ENCODE data around the gene MAGI1.

Gene MAGI1

GRCh38 chr3:65659396-65659795 lies 379.3 kb downstream of the MAGI1 start:
- TF ChIP-seq CSRNP3 (CRISPR knock-in tag; IDR thresholded peaks at IDR 0.05): no peak
- no peak for TF ChIP-seq POU6F1 (CRISPR knock-in tag; IDR thresholded peaks at IDR 0.05; ENCODE audit: borderline replicate concordance, low read depth)
- TF ChIP-seq RARB (CRISPR knock-in tag; IDR thresholded peaks at IDR 0.05): no peak
- no peak for TF ChIP-seq OSR1 (CRISPR knock-in tag; IDR thresholded peaks at IDR 0.05)
- TF ChIP-seq ZC3H10 (CRISPR knock-in tag; IDR thresholded peaks at IDR 0.05): no peak
- TF ChIP-seq ZNF565 (CRISPR knock-in tag; conservative IDR thresholded peaks at IDR 0.05; ENCODE audit: low read depth): no peak
- TF ChIP-seq PATZ1 (CRISPR knock-in tag; IDR thresholded peaks at IDR 0.05; ENCODE audit: borderline replicate concordance): no peak
- no peak for TF ChIP-seq TCF4 (CRISPR knock-in tag; IDR thresholded peaks at IDR 0.05; ENCODE audit: borderline replicate concordance)
- no peak for TF ChIP-seq ESRRG (CRISPR knock-in tag; IDR thresholded peaks at IDR 0.05)
- TF ChIP-seq TOX (CRISPR knock-in tag; IDR thresholded peaks at IDR 0.05; ENCODE audit: borderline replicate concordance): no peak
- no peak for TF ChIP-seq CSDC2 (CRISPR knock-in tag; IDR thresholded peaks at IDR 0.05)
- TF ChIP-seq ZNF8 (CRISPR knock-in tag; IDR thresholded peaks at IDR 0.05): no peak
- TF ChIP-seq ZNF70 (CRISPR knock-in tag; IDR thresholded peaks at IDR 0.05): no peak
- no peak for TF ChIP-seq SNAI2 (CRISPR knock-in tag; IDR thresholded peaks at IDR 0.05)

GRCh38 chr3:65658401-65658800 lies 380.3 kb downstream of the MAGI1 start:
- TF ChIP-seq ZNF565 (CRISPR knock-in tag; conservative IDR thresholded peaks at IDR 0.05; ENCODE audit: low read depth) (no peak), TOX (CRISPR knock-in tag; IDR thresholded peaks at IDR 0.05; ENCODE audit: borderline replicate concordance) (no peak), CSRNP3 (CRISPR knock-in tag; IDR thresholded peaks at IDR 0.05) (no peak), CSDC2 (CRISPR knock-in tag; IDR thresholded peaks at IDR 0.05) (no peak), ARNTL (CRISPR knock-in tag; IDR thresholded peaks at IDR 0.05; ENCODE audit: borderline replicate concordance, low read depth) (no peak), CREB5 (CRISPR knock-in tag; IDR thresholded peaks at IDR 0.05; ENCODE audit: low read depth) (no peak), ZFP3 (CRISPR knock-in tag; IDR thresholded peaks at IDR 0.05) (no peak), ZNF70 (CRISPR knock-in tag; IDR thresholded peaks at IDR 0.05) (no peak), SNAI2 (CRISPR knock-in tag; IDR thresholded peaks at IDR 0.05) (no peak), ZNF8 (CRISPR knock-in tag; IDR thresholded peaks at IDR 0.05) (no peak), OSR1 (CRISPR knock-in tag; IDR thresholded peaks at IDR 0.05) (no peak), PPARA (CRISPR knock-in tag; IDR thresholded peaks at IDR 0.05; ENCODE audit: borderline replicate concordance) (no peak), POU6F1 (CRISPR knock-in tag; IDR thresholded peaks at IDR 0.05; ENCODE audit: borderline replicate concordance, low read depth) (no peak), PATZ1 (CRISPR knock-in tag; IDR thresholded peaks at IDR 0.05; ENCODE audit: borderline replicate concordance) (no peak)
- ATAC-seq: no peak

More at GRCh38 chr3:65659396-65659795, 379.3 kb downstream of the MAGI1 start:
- no peak for ATAC-seq
